HG02678 (cell line): ENCODE results near the gene TMEM95.

Source experiments
- ATAC-seq: cut with Tn5 transposase; IDR thresholded peaks from one replicate; pipeline ENCODE4 v1.9.1; 2021; ENCODE audit warnings: mild to moderate bottlenecking, moderate library complexity; ENCODE audit not compliant: unreplicated experiment

Gene TMEM95

DNA sequence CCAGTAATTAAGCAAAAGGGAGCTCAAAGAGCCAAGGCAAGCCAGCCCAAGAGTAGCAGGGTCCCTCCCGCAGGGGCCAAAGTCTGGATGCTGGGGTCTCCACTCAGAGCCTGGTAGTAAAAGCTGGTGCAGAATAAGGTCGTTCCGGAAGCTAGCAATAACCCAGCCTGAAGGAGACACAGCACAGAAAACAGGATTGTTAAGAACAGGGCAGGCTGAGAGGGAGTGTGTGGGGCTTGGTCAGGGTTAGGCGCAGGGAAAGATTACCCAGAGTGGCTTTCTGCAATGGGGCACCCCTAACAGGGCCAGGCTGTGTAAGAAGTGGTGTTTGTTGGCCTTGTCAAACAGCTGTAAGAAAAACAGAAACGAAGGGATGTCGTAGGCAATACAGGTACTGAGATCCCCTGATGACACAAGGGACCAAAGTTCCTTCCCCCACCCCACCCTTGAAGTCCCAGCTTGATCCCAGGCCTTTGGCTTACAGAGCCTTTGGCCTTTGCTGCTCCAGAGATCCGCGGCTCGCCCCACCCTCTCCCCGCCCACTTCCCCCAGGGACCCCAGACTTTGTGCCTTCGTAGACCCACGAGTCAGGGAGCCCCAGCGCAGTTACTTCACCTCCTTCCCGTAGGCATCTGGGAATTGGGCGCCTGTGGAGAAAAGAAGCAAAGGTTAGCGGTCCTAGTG, 48.2 kb downstream of the TMEM95 start:
- no peak for ATAC-seq

DNA sequence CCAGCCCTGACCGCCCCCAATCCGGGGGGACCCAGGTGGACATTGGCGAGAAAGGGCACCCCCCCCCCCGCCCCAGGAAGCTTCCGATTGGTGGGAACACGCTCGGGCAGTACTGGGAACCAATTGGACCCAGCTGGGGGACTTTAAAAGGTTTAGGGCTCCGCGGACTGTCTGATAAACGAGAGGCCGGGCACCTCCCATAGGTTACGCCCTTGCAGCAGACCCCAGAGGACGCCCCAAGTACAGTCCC, 48.7 kb downstream of the TMEM95 start:
- no peak for ATAC-seq

DNA sequence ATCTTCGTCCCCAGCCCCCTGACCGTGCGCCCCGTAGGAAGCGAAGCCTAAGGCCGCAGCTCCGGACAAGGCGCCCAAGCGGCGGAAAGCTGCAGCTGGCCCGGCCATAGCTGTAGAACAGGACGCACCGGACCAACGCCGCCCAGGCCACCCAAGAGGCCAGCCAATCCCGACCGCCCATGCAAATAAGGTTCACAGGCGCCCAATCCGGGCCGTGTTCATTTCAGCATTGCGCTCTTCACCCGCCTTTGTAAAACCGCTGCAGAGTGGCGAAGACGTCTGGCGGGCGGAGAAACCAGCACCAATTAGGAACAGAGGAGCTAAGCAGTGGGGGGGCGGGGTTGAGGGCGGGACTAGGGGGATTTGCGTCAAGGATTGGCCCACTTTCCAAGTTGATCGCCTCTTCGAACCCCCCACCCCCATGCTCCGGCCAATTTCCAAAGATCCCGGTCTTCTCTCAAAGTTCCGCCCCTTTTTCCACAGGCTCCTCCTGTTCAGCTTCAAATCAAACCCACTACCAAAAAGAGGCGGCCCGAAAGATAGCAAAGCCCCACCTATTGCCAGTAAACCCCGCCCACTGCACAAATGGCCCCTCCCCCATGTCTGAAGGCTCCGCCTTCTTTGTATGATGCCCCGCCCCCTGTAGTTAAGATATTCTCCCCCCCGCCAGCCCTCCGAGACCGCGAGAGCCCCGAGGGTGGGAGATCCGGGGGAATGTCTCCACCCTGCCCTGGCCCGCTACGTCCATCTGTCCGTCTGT, 49.2 kb downstream of the TMEM95 start, which contains the start of gene TMEM256:
TSS of gene TMEM256 (minus strand) at position 121 of the 760 bp plus-strand sequence. CDS start at position 108, 13 bp downstream.
- peak; percentile 96 for ATAC-seq

DNA sequence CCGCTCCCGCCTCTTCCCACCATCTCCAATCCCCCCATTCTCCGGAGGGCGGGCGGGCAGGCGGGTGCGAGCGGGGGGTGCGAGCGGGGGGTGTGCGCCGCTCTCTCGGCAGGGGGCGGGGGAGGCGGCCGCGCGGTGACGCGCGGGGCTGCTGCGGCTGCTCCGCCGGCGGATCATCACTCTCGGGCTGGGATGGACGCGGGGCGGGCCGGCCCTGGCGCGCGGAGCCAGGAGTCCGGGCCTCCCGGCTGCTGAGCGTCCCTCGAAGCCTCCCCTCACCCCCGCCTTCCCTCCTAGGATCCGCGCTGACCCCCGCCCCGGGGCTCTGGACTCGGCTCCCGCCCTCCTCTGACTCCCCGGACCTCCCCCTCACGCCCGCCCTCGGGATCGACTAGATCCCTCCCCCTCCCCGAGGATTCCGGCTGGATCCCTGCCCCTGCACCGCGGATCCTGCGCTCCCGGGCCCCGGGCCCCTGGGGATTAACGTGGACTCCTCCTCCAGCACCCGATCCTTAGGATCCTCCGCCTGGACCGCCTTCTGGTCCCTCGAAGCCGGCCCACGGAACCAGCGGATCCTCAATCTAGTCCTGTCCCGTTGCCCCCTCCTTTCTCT, 49.9 kb downstream of the TMEM95 start:
- ATAC-seq = peak; percentile 9

DNA sequence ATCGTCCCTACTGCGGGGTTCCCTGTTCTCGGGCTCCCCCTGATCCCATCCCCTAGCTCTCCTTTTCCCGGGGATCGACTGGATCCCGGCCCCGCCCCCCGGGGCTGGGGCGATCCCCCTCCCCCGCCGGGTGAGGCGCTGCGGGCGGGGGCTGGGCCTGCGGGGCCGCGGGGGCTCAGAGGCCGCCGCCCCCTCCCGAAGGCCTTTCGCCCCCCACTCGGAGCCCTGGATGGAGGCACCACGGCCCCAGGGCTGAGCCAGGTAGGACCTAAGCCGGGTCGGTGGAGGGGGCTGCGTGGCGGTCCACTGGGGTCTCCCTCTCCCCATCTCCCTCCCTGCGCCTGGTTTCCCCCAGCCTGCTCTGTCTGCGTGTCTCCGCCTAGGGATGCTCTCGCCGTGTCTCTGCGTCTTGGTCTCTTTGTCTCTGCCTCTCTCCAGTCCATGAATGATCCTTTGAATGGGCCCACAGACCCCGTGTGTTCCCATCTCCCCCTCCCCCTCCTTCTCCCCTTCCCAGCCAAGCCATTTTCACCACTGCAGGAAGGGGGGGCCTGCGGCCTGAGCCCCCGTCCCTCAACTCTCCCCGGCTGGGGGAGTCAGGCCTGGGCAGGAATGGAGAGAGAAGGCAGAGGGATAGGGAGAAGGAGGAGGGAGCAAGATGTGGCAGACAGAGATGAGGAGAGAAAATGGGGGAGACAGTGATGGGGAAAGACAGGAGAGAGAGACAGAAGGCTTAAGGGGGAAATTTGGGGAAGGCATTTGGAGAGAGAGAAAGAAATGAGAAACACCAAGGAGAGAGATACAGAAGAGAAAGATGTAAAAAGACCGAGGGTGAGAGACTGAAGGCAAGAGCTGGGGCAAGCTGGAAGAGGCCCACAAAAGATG, 50.6 kb downstream of the TMEM95 start:
- ATAC-seq = no peak

DNA sequence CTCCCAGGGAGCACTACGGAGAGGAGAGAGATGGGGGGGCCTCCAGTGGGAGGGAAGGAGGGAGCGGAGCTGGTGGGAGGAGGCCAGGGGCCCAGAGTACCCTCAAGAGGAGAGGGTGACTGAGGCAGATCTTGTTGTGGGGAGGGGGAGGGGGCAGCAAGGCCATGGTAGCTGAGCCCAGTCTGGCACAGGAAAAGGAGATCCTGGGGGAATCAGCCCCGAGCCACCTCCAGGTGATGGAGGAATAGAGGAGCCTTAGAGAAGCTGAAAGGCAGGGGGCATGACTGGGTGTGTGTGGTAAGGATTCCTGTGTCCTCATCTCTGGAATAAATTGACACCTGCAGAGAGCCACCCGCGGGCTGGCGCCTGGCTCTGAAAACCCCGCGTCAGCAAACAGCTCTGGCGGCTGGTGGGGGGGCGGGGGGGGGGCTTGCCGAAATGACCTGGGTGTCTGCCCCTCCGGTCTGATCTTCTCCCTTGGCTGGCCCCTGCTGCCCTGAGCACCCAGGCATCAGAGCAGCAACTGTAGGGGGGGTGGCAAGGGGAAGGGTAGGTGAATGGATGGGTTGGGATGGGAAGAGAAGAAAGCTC, 51.4 kb downstream of the TMEM95 start:
- ATAC-seq = no peak
